Liver (tissue), 9 donors: Measurements from ENCODE around the gene NEIL1. TPM values are rescaled to one million over a fixed set of nuclear protein-coding genes. Genes with fewer than 3 reads are reported as not detected.

Source experiments
- DNase-seq: peaks from one replicate; pipeline ENCODE4 v3.0.0-alpha.2; 2017; ENCODE audit warnings: low spot score
- H3K27ac ChIP-seq, 2 donors: one replicate each; pipeline ENCODE4 v1.7.0; 2013; ENCODE audit warnings: inconsistent platforms in 2 of 2, low read length in 2 of 2, control low read depth in 1 of 2, low read depth in 1 of 2, mild to moderate bottlenecking in 1 of 2
- H3K27me3 ChIP-seq, 4 donors: one replicate each; pipeline versions ENCODE4 v1.6.1 to v1.7.0; 2013; ENCODE audit warnings: low read length in 3 of 4, inconsistent platforms in 1 of 4, mild to moderate bottlenecking in 1 of 4, moderate library complexity in 1 of 4; ENCODE audit not compliant: control insufficient read depth in 4 of 4, insufficient read depth in 4 of 4
- H3K36me3 ChIP-seq, 4 donors: one replicate each; pipeline versions ENCODE4 v1.6.1 to v1.7.0; 2013; ENCODE audit warnings: low read length in 3 of 4, mild to moderate bottlenecking in 3 of 4, low read depth in 1 of 4, moderate library complexity in 1 of 4; ENCODE audit not compliant: control insufficient read depth in 4 of 4, insufficient read depth in 3 of 4
- H3K4me1 ChIP-seq, 4 donors: one replicate each; pipeline versions ENCODE4 v1.6.1 to v1.7.0; 2013; ENCODE audit warnings: low read length in 3 of 4, mild to moderate bottlenecking in 3 of 4, moderate library complexity in 1 of 4; ENCODE audit not compliant: control insufficient read depth in 4 of 4, insufficient read depth in 4 of 4
- H3K4me3 ChIP-seq, 3 donors: one replicate each; pipeline versions ENCODE4 v1.6.1 to v1.7.0; 2013; ENCODE audit warnings: low read length in 3 of 3, control low read depth in 1 of 3, low read depth in 1 of 3, mild to moderate bottlenecking in 1 of 3
- H3K9ac ChIP-seq, 2 donors: one replicate each; pipeline ENCODE4 v1.7.0; 2013; ENCODE audit warnings: low read length in 2 of 2, mild to moderate bottlenecking in 2 of 2, moderate library complexity in 2 of 2, control low read depth in 1 of 2, low read depth in 1 of 2
- H3K9me3 ChIP-seq, 4 donors: one replicate each; pipeline versions ENCODE4 v1.6.1 to v1.7.0; 2013; ENCODE audit warnings: low read length in 3 of 4; ENCODE audit not compliant: control insufficient read depth in 4 of 4
- EGR1 ChIP-seq, 2 donors: IDR thresholded peaks; 2 replicates each; pipeline ENCODE4 v1.6.1; 2016 to 2018; ENCODE audit warnings: antibody characterized with exemption in 2 of 2, low read depth in 2 of 2
- FOXA1 ChIP-seq: IDR thresholded peaks from 2 replicates; pipeline ENCODE4 v1.6.1; 2016; ENCODE audit warnings: antibody characterized with exemption
- FOXA2 ChIP-seq: IDR thresholded peaks from 2 replicates; pipeline ENCODE4 v1.6.1; 2016; ENCODE audit warnings: antibody characterized with exemption
- GABPA ChIP-seq, 2 donors: IDR thresholded peaks in 1 of 2; conservative IDR thresholded peaks in 1 of 2; 2 replicates each; pipeline ENCODE4 v1.6.1; 2016; ENCODE audit warnings: antibody characterized with exemption in 2 of 2, mild to moderate bottlenecking in 1 of 2, moderate library complexity in 1 of 2
- HNF4A ChIP-seq, 2 donors: conservative IDR thresholded peaks; 2 replicates each; pipeline ENCODE4 v1.6.1; 2016; ENCODE audit warnings: antibody characterized with exemption in 2 of 2, mild to moderate bottlenecking in 2 of 2
- HNF4G ChIP-seq: IDR thresholded peaks from 2 replicates; pipeline ENCODE4 v1.6.1; 2016; ENCODE audit warnings: antibody characterized with exemption
- JUND ChIP-seq, 2 donors: IDR thresholded peaks; 2 replicates each; pipeline ENCODE4 v1.6.1; 2016; ENCODE audit warnings: antibody characterized with exemption in 2 of 2
- NR2F2 ChIP-seq: IDR thresholded peaks from 2 replicates; pipeline ENCODE4 v1.6.1; 2016; ENCODE audit warnings: antibody characterized with exemption
- RAD21 ChIP-seq, 2 donors: IDR thresholded peaks; 2 replicates each; pipeline ENCODE4 v1.6.1; 2016; ENCODE audit warnings: antibody characterized with exemption in 2 of 2, mild to moderate bottlenecking in 2 of 2
- RXRA ChIP-seq, 2 donors: IDR thresholded peaks; 2 replicates each; pipeline ENCODE4 v1.6.1; 2017 to 2018; ENCODE audit warnings: antibody characterized with exemption in 2 of 2, mild to moderate bottlenecking in 1 of 2
- SP1 ChIP-seq: IDR thresholded peaks from 2 replicates; pipeline ENCODE4 v1.6.1; 2018; ENCODE audit warnings: antibody characterized with exemption, mild to moderate bottlenecking
- TAF1 ChIP-seq: conservative IDR thresholded peaks from 2 replicates; pipeline ENCODE4 v1.6.1; 2016; ENCODE audit warnings: antibody characterized with exemption, mild to moderate bottlenecking
- YY1 ChIP-seq: IDR thresholded peaks from 2 replicates; pipeline ENCODE4 v1.6.1; 2016; ENCODE audit warnings: antibody characterized with exemption, mild to moderate bottlenecking
- WGBS: extraction: QIAGEN DNeasy Blood & Tissue Kit; methylation state at CpG from one replicate; pipeline ENCODE4 v1.1.7; 2013; 5-methylcytosine and 5-hydroxymethylcytosine counted together
- polyA plus RNA-seq, 2 donors: library from polyadenylated mRNA; stranded (reverse) in 1 of 2; unstranded in 1 of 2; fragments of 200-250 nt in 1 of 2; fragments of >200 nt in 1 of 2; fragmentation: Nextera tagmentation in 1 of 2; extraction: Ambion mirVana in 1 of 2; gene quantifications; one replicate each; pipeline versions ENCODE4 v1.2.1 to v1.2.3, GENCODE V29; 2013 to 2015
- total RNA-seq, 2 donors: library from RNA; depleted of rRNA; stranded (reverse); fragments of >200 nt; gene quantifications; one replicate each; pipeline ENCODE4 v1.2.3, GENCODE V29; 2014
- TF ChIP-seq, protein P1 (sequence below): IDR thresholded peaks from 2 replicates; pipeline ENCODE4 v1.6.1; 2016; ENCODE audit warnings: antibody characterized with exemption
- TF ChIP-seq, protein P2 (sequence below): IDR thresholded peaks from 2 replicates; pipeline ENCODE4 v1.6.1; 2016; ENCODE audit warnings: antibody characterized with exemption, mild to moderate bottlenecking
- TF ChIP-seq, protein P3 (sequence below): IDR thresholded peaks from 2 replicates; pipeline ENCODE4 v1.6.1; 2016; ENCODE audit warnings: antibody characterized with exemption
- TF ChIP-seq, protein P4 (sequence below): fragments of 150-350 bp; IDR thresholded peaks from 2 replicates; pipeline ENCODE4 v1.5.1; 2017; ENCODE audit warnings: improper control_type of control experiment, low read depth, low read length; ENCODE audit not compliant: missing input control
- TF ChIP-seq, protein P5 (sequence below): IDR thresholded peaks from 2 replicates; pipeline ENCODE4 v1.6.1; 2016; ENCODE audit warnings: antibody characterized with exemption
- donor health status: healthy.
- donor health status: healthy.
- donor health status: healthy.
- donor health status: healthy.
- donor health status: healthy.

The NEIL1 gene
- total and polyA plus RNA-seq, 4 donors, result 5.3 to 25.8 (median 17.5) TPM

DNA sequence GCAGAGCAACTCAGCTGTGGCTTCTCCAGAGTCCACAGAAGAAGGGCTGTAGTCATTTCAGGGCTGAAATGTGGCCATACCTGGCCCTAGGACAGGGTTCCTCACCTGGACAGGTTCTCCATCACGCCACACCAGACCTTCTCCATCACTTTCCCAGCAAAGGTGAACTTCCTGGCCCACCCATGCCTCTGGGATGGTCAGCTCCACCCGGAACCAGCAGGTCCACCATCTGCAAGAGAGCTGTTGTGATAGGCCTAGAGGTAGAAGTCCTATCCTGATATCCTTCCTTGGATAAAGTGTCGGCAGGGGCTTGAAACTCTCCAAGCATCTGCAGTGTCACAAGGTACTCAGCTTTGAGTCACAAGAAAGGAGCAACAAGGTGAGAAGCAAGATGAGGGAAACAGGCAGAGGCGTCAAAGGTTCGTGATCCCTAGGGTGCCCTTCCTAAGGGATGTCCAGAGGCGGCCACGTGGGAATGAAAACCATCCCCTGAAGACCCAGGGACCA lies 20.6 kb downstream of the NEIL1 start:
- H3K9me3 ChIP-seq, result no peaks in the 10 kb centered on the region
- no peak for DNase-seq
- H3K4me3 ChIP-seq, result peak overlapping the region in 2 of 3 donors; percentile 22 to 79
- TF ChIP-seq JUND (IDR thresholded peaks at IDR 0.05) (no peak), RAD21 (IDR thresholded peaks at IDR 0.05) (no peak), SP1 (no peak), HNF4G (no peak)
- TF ChIP-seq, protein P1, sequence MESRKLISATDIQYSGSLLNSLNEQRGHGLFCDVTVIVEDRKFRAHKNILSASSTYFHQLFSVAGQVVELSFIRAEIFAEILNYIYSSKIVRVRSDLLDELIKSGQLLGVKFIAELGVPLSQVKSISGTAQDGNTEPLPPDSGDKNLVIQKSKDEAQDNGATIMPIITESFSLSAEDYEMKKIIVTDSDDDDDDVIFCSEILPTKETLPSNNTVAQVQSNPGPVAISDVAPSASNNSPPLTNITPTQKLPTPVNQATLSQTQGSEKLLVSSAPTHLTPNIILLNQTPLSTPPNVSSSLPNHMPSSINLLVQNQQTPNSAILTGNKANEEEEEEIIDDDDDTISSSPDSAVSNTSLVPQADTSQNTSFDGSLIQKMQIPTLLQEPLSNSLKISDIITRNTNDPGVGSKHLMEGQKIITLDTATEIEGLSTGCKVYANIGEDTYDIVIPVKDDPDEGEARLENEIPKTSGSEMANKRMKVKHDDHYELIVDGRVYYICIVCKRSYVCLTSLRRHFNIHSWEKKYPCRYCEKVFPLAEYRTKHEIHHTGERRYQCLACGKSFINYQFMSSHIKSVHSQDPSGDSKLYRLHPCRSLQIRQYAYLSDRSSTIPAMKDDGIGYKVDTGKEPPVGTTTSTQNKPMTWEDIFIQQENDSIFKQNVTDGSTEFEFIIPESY, result no peak
- 41% methylated on average over 7 of the region's 7 CpGs for WGBS
- peaks cover 1 to 22% (median 20%) of the 10 kb centered on the region in 4 donors for H3K4me1 ChIP-seq
- peak overlapping the region; percentile 98 to 99 for H3K27ac ChIP-seq
- no peaks in the 10 kb centered on the region for H3K27me3 ChIP-seq
- peaks cover 9 to 49% (median 28%) of the 10 kb centered on the region in 4 donors for H3K36me3 ChIP-seq
- no peak overlapping the region for H3K9ac ChIP-seq

DNA sequence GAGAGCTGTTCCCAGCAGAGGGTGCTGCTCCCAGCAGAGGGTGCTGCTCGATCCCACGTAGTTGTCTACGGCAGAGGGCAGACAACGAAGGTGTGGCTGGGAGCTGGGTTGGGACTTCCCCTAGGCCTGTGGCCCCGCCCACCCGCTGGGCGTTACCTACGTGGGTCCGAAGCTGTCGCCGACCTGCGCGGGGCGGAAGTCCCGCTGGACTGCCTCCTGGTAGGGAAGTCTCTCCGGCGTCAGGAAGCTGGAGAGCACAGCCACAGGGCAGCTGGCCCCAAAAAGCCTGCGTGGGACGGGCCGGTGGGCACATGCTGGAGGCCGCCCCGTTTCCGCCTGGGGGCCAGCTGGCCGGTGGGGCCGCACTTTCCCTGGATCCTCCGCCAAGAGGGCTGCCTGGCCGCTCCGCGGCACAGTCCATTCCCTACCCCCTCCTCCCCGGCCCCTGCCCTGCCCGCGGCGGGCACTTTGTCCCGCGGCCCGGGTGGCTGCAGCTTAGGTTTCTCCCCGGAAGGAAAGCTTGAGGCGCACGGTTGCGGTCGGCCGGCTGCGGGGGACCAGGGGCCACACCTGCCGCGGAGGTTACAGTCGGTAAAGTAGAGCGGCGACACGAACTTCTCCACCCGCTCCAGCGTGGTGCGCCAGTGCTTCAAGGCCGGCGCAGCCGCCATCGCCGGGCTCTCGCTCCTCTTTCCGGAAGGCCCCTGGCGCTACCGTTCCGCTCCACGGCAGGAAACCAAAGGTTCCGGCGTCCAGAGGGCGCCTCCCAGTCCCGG lies 21.3 kb downstream of the NEIL1 start, which contains the start of gene MAN2C1:
Gene MAN2C1, minus strand, starts transcription at position 695 of the 776 bp plus-strand sequence. Its CDS starts 24 bp downstream, at position 671.
- peak within 1 kb of the TSS; percentile 98 to 99 for H3K27ac ChIP-seq
- peak within 1 kb of the TSS; percentile 79 to 90 (median 86) for H3K4me3 ChIP-seq
- no peak for TF ChIP-seq HNF4A (conservative IDR thresholded peaks at IDR 0.05)
- peak in 1 of 2 donors; percentile 27 for TF ChIP-seq EGR1 (IDR thresholded peaks at IDR 0.05; ENCODE audit: low read depth in 2 of 2)
- TF ChIP-seq RXRA (IDR thresholded peaks at IDR 0.05), result peak; percentile 35 to 72
- no peak for TF ChIP-seq FOXA2
- TF ChIP-seq, protein P2, sequence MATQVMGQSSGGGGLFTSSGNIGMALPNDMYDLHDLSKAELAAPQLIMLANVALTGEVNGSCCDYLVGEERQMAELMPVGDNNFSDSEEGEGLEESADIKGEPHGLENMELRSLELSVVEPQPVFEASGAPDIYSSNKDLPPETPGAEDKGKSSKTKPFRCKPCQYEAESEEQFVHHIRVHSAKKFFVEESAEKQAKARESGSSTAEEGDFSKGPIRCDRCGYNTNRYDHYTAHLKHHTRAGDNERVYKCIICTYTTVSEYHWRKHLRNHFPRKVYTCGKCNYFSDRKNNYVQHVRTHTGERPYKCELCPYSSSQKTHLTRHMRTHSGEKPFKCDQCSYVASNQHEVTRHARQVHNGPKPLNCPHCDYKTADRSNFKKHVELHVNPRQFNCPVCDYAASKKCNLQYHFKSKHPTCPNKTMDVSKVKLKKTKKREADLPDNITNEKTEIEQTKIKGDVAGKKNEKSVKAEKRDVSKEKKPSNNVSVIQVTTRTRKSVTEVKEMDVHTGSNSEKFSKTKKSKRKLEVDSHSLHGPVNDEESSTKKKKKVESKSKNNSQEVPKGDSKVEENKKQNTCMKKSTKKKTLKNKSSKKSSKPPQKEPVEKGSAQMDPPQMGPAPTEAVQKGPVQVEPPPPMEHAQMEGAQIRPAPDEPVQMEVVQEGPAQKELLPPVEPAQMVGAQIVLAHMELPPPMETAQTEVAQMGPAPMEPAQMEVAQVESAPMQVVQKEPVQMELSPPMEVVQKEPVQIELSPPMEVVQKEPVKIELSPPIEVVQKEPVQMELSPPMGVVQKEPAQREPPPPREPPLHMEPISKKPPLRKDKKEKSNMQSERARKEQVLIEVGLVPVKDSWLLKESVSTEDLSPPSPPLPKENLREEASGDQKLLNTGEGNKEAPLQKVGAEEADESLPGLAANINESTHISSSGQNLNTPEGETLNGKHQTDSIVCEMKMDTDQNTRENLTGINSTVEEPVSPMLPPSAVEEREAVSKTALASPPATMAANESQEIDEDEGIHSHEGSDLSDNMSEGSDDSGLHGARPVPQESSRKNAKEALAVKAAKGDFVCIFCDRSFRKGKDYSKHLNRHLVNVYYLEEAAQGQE, result peak; percentile 90
- peak; percentile 71 for TF ChIP-seq TAF1
- peak; percentile 86 to 89 for TF ChIP-seq RAD21 (IDR thresholded peaks at IDR 0.05)
- peak; percentile 73 for TF ChIP-seq SP1
- TF ChIP-seq, protein P1, result no peak
- TF ChIP-seq, protein P3, sequence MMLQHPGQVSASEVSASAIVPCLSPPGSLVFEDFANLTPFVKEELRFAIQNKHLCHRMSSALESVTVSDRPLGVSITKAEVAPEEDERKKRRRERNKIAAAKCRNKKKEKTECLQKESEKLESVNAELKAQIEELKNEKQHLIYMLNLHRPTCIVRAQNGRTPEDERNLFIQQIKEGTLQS, result no peak
- peak; percentile 98 for TF ChIP-seq YY1
- no peak for TF ChIP-seq FOXA1
- TF ChIP-seq, protein P4, sequence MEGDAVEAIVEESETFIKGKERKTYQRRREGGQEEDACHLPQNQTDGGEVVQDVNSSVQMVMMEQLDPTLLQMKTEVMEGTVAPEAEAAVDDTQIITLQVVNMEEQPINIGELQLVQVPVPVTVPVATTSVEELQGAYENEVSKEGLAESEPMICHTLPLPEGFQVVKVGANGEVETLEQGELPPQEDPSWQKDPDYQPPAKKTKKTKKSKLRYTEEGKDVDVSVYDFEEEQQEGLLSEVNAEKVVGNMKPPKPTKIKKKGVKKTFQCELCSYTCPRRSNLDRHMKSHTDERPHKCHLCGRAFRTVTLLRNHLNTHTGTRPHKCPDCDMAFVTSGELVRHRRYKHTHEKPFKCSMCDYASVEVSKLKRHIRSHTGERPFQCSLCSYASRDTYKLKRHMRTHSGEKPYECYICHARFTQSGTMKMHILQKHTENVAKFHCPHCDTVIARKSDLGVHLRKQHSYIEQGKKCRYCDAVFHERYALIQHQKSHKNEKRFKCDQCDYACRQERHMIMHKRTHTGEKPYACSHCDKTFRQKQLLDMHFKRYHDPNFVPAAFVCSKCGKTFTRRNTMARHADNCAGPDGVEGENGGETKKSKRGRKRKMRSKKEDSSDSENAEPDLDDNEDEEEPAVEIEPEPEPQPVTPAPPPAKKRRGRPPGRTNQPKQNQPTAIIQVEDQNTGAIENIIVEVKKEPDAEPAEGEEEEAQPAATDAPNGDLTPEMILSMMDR, result peak; percentile 65
- TF ChIP-seq, protein P5, sequence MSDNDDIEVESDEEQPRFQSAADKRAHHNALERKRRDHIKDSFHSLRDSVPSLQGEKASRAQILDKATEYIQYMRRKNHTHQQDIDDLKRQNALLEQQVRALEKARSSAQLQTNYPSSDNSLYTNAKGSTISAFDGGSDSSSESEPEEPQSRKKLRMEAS, result no peak
- no peak for TF ChIP-seq HNF4G
- peak; percentile 90 to 94 for TF ChIP-seq GABPA (IDR thresholded peaks at IDR 0.05 in 1 of 2, conservative IDR thresholded peaks at IDR 0.05 in 1 of 2)
- no peak for TF ChIP-seq JUND (IDR thresholded peaks at IDR 0.05)
- TF ChIP-seq NR2F2, result no peak
- DNase-seq, result peak; percentile 98
- under 1% methylated on average over 67 of the region's 67 CpGs for WGBS
- H3K4me1 ChIP-seq, result peaks cover 1 to 22% (median 20%) of the 10 kb centered on the region in 4 donors
- no peaks in the 10 kb centered on the region for H3K9me3 ChIP-seq
- no peaks in the 10 kb centered on the region for H3K27me3 ChIP-seq
- peak within 1 kb of the TSS; percentile 89 to 98 for H3K9ac ChIP-seq
- H3K36me3 ChIP-seq, result peaks cover 8 to 48% (median 28%) of the 10 kb centered on the region in 4 donors
